Measurements from ENCODE around the gene BAZ2B. TPM values are rescaled to one million over a fixed set of nuclear protein-coding genes. Genes with fewer than 3 reads are reported as not detected.

BAZ2B gene
- total RNA-seq, 1 experiment from 2014 or later, result 5.9 TPM

DNA sequence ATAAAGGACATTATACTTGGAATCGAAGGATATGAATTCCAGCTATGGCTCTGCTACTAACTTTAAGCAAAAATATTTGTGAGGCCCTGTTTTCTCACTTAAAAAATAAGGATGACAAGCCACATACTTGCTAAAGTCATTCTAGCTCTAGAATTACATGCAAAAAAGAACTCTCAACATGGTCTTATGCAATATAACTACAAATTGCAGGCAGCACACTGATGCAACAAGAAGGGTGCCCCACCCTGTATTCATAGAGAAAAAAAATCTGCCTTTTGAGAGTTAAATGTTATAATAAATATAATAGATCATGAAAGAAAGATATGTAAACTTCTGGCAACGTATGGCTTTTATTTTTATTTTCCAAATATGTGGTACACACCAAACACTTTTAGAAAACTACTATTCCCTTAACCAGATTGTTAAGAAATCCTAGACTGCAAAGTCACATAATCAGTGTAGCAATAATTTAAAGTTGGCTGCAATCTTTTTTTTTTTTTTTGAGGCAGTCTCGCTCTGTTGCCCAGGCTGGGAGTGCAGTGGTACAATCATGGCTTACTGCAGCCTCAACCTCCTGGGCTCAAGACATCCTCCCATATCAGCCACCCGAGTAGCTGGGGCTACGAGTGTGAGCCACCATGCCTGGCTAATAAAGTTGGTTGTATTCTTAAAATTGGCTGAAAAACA, 289.6 kb downstream of the BAZ2B start:
- DNase-seq (ENCODE audit: low read depth), result no peak

DNA sequence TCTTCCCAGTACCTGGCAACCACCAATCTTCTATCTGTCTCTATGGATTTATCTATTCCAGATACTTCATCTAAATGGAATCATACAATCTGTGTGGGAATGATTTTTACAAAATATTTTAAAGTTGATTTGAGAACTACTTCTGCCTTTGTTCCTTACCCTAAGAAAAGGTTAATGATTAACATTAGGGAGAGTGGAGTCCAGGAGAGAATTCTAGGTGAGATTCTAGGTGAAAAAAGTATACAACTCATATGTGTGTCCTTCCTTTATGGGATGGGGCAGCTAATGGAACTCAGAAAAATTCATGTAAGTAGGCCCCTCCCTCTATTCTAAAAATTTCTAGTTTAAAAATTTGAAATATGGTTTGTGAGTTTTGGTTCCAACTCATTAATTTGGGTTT, 293.9 kb downstream of the BAZ2B start:
- no peak for DNase-seq (ENCODE audit: low read depth)

DNA sequence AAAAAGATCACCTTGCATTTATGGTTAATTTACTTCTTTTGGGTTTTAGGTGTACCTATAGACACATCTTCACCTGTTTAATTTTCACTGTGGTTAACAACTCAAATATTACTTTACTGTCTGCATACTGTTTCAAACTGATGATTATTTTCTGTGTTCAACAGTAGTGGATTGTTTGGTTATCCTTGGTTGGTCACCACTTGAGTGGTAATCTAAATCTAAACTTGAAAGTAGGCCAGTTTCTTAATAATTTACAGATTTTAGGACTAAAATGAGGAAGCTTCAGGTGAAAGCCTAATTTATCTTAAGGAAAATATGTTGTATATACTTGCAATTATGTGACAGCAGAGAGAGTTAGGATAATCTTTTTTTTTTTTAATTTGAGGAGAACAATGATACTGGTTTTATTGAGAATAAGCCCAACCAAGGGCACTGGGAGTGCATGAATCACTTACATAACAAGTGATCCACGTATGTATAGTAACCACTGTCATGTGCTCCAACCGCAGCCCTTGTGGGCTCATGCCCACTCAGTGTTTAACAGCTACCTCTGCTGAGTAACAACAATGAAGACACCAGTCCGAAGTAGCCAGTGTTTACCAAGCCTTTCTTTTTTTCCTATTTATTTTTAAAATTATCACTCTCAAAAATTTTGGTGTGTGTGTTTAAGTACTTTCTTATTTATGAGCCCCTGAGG, 298.8 kb downstream of the BAZ2B start:
- peak; percentile 81 for DNase-seq (ENCODE audit: low read depth)

DNA sequence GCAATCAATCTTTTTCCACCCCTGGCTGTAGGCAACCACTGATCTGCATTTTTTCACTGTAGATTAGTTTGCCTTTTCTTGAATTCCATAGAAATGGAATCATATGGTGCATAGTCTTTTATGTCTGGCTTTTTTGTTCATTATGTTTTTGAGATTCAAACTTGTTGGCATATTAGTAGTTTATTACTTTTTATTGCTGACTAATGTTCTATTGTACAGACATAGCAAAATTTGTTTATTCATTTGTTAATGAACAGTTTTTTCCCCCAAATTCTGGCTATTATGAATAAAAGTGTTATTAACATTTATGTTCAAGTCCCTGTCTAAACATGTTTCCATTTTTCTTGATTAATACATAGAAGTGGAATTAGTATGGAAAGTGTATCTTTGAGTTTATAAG, 308.4 kb downstream of the BAZ2B start:
- DNase-seq (ENCODE audit: low read depth), result no peak

DNA sequence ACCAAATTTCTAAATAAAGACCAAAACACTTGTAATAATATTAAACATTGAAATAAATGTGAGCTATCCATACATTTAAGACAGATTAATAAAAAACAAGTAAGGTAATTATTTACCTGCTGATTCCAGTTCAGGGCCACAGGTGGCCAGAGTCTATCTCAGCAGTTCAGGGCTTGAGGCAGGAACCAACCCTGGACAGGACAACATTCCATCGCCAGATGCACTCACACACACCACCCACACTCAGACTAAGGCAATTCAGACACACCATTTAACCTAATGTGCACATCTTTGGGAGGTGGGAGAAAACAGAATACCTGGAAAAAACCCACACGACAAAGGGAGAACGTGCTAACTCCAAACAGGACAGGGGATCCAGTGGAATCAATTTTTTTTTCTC, 315.8 kb downstream of the BAZ2B start:
- no peak for DNase-seq (ENCODE audit: low read depth)

DNA sequence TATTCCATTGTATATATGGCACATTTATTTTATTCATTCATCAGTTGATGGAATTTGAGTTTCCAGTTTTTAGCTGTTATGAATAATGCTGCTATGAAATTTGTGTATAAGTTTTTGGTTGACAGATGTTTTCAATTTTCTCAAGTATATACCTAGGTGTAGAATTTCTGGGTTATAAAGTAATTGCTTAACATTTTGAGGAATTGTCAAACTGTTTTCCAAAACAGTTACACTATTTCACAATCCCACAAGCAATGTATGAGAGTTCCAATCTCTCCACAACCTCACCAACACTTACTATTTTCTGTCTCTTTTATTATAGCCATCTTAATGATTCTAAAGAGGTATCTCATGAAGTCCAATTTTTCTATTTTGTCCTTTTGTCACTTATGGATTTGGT, 317.4 kb downstream of the BAZ2B start:
- DNase-seq (ENCODE audit: low read depth), result no peak

DNA sequence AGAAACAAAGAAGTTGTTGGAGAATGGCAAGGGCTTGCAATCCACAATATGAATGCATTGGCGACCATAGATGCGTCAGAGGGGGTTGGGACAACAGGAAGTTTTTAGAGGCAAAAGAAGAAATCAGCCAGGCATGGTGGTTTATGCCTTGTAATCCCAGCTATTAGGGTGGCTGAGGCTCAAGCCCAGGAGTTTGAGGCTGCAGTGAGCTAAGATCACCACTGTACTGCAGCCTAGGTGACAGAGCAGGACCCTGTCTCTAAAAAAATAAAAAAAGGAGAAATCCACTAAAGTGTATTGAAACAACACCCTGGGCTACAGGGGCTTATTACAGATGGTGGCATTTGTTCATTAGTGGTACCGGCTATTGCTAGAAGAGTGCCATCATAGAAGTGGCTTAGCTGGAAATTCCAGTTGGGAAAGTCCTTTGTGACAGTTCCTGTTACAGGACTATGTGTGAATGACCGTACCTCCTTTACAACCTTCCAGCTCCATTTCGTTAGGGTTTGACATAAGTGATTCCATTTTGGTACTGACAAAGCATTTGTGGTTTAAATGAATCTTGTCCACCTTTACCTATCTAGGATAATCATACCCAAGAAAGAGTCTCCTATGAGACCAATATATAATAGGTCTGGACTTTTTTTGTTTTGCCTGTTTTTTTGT, 319.2 kb downstream of the BAZ2B start:
- no peak for DNase-seq (ENCODE audit: low read depth)

DNA sequence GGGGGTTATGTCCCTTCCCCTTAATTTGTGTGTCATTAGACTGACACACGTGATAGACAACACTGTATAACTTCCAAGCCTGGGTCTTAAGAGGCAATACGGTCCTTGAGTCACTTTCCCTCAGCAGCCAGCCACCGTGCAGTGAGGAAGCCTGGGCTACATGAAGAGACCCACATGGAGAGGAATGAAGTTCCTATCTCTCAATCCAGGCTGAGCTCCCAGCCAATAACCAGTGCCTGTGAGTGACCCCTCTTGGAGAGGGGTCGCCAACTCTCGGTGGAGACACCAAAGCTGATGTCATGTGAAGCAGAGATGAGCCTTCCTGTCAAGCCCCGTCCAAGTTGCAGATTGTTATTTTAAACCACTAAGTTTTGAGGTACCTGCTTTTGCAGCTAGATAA, 324.2 kb downstream of the BAZ2B start:
- no peak for DNase-seq (ENCODE audit: low read depth)

DNA sequence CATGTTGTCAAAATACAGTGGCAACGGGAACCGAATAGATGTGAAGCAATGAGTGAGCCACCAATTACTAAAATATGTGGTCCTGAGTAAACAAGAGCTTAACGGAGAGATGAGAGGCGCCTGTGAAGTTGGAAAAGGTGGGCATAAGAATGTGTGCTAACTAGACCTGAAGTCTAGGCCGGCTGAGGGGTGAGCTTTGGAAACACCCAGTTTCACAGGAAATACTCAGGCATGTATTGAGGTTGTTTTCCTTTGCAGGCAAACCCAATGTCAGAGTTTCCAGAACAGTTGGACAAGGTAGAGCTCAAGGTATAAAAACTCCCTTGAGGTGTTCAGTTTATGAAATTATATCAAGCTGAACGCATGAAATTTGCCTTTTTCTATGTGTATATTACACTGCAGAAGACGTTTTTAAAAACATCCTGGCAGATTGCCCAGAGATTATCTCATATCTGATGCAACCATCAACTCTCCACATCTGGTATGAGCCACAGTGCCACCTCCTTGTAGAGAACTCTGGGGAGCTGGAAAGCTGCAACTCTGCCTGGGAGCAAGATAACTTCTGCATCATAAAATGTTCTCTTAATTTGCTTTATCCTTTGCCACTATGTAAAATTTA, 325.9 kb downstream of the BAZ2B start:
- peak; percentile 70 for DNase-seq (ENCODE audit: low read depth)

DNA sequence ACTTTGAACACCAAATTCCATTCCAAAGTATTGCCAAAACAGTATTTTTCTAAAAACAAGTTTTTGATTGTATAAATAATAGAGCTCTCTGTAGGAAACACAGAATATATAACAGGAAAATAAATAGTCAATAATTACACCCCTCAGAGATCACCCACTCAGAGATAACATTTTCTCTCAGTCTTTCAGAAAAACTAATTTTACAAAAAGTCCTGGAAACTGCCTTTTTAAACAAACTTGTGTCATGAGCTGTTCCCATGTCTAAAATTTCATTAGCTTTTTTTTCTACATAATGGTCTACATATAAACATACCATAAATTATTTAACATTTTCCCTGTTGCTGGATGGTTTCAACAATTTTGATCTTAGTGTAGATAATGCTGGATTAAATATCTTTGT, 328.6 kb downstream of the BAZ2B start:
- DNase-seq (ENCODE audit: low read depth), result no peak

DNA sequence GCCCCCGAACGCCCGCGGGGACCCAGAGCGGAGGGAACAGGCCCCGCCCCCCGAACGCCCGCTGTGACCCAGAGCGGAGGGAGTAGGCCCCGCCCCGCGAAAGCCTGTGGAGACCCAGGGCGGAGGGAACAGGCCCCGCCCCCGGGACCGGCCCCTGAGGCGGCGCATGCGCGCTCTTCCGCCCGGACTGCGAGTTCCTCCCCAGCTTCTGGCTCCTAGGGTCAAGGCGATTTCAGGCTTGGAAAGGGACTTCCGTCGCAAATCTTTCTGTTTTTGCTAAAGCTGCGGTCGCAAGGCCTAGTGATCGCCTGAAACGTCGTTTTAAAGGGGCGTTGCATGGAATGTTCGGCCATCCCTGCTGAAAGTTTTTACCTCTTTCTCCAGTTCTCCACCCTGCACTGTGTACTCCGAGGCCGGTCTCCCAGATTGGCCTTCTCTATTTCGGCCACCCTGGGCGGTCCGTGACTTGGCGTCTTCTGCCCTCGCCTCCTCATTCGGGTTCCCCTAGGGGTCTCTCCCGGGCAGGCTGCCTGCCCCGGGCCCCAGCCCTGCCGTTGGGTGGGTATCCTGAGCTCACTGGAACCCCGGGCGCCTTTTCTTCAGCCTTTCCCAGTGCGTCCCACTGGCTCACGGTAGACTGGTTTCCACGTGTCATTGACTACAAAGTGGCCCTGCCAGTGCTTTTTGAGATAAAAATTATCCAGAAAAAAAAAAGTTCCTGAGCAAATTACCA, 329.5 kb downstream of the BAZ2B start:
- DNase-seq (ENCODE audit: low read depth), result peak; percentile 94

DNA sequence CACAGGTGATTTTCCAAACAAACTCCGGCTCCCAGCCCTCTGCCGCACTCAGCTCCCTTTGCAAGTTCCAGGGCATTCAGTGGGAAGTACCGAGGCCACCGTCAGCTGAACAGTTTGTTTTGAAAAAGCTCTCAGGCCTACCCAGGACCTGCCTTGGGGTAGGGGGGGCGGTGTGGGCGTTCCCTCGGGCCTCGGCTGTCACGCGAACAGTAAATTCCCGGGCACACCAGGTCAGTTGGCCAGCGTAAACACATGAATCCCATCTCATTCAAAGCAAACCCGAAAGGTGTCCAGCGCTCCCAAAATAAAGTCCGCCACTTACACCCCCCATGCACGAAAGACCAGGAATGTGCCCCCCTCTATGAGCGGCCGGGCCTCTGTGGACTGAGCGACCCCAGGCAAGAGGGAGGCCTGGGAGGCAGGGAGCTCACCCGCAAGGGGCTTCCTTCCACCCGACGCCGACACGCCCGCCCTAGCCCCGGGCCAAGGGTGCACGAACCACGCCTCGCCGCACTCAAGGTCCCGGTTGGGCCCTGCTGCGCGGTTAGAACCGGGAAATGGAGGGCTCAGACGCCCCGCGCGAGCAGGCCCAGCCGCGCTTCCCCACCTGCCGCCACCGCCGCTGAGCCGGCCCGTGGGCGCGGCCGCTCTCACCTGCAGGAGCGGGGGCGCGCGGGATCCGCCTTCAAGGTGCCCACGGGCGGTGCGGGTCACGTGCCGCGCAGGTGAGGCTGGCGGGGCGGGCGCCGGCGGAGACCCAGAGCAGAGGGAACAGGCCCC, 330.2 kb downstream of the BAZ2B start, which contains the start of gene WDSUB1:
TSS of gene WDSUB1 (minus strand) at position 775 of the 780 bp plus-strand sequence. CDS start 3,634 bp downstream, outside the sequence.
- DNase-seq (ENCODE audit: low read depth), result peak; percentile 28

DNA sequence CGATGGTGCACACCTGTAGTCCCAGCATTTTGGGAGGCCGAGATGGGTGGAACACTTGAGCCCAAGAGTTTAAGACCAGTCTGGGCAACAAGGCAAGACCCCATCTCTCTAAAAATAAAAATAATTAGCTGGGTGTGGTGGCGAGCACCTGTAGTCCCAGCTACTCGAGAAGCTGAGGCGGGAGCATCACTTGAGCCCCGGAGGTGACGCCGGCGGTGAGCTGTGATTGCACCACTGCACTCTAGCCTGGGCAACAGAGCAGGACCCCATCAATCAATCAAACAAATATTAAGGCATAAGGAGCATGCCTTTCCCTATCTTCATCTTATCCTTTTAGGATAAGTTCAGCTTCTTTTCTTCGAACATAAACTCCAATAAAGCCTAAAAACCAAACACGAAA, 330.9 kb downstream of the BAZ2B start:
- DNase-seq (ENCODE audit: low read depth), result no peak

DNA sequence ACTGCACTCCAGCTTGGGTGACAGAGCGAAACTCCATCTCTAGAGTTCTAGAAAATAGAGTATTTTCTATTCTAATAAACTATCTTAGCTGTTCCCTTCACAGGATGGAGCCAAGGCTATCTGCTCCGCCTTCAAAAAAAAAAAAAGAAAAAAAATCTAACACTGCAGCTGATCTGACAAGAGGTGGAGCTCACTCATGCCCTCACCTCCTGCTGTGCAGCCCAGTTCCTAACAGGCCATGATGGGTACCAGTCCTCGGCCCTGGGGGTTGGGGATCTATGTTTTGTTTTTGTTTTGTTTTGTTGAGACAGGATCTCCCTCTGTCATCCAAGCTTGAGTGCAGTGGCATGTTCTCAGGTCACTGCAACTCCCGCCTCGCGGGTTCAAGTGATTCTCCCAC, 332.8 kb downstream of the BAZ2B start:
- no peak for DNase-seq (ENCODE audit: low read depth)

DNA sequence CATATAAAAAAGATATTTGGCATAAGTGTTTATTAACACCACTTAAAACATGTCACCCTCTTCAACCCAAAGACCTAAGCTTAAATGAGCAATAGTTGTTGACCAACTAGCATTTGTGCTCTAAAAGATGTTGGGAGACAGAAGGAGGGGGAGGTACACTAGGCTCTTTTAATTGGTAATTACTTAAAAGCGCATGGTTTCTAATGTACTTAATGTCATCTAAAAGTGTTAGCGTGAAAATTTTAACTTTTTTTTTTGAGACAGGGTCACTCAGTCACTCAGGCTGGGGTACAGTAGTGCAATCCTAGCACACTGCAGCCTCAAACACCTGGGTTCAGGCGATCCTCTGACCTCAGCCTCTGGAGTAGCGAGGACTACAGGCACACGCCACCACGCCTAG, 335.3 kb downstream of the BAZ2B start:
- no peak for DNase-seq (ENCODE audit: low read depth)

DNA sequence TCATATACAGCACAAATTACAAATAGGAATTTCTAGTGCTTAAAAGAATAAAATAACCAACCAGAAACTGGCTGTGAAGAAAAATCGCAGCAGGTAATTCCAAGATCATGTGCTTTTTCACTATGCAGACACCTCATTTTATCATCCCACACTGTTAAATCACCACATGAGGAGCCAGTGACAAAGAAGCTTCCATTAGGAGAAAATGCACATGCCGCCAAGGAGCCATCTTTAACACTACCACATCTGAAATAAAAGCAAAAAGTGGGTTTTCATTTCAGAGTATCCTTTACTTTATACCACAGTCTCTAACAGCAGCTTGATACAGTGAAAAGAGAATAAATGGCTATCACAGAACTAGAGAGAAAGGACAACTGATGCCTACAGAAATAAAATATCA, 336.6 kb downstream of the BAZ2B start:
- no peak for DNase-seq (ENCODE audit: low read depth)

DNA sequence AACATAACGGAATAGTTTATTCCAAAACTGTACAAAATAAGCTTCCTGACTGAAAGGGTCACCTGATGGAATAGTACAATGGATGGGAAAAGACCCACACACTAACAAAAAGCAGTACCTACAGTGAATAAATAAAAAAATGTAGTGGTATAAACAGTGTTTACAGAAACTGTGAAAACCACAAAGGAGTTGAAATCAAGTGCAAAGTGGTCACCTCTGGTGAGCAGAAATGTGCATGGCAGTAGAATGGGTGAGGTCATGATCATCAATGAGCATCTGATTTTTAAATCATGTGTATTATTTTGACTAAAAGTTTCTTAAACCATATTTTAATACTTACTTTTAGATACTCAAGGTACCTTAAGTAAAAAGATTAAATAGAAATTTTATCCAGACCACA, 341.2 kb downstream of the BAZ2B start:
- DNase-seq (ENCODE audit: low read depth), result no peak

DNA sequence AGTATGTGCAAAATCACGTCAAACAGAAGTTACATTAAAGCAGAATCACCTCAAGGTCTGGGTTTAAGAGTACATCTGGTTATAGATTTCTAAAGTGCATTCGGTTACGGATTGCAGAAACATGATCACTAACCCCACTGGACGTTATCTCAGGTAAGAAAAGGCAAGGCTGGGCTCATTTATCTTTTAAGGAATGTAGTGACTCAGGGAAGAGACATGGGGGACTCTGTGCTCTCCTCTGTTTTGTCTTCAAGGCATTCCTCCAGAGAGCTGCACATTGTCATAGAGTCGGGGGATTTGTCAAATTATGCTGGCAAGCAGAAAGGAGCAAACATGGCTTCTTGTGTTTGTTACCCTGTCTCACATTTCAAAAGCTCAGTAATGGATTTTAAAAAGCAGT, 344.2 kb downstream of the BAZ2B start:
- no peak for DNase-seq (ENCODE audit: low read depth)

DNA sequence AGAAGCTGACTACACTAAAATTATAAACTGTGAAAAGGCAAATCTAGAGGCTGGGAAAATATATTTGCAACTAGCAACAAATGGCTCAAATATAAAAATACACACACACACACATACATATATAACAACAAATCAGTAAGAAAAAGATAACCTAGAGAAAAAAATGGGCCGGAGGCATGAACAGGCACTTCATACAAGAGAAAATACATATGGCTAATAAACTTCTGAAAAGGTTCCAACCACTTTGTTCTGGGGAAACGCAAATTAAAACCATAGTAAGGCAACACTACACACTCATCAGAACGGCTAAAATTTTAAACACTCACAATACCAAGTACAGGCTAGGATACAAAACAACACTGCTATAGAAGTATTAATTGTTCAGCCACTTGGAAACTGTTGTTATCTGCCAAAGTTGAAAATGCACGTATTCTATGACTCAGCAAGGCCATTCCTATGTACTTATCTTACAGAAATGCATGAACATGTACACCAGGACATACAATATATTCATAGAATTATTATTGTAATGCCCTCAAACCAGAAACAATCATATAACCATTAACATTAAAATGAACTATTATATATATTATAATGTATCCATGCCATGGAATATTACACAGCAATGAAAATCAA, 345.5 kb downstream of the BAZ2B start:
- no peak for DNase-seq (ENCODE audit: low read depth)
